ENCODE measurements around the gene TRAK2. TPM values are rescaled to one million over a fixed set of nuclear protein-coding genes. Genes with fewer than 3 reads are reported as not detected.
"Not testable (repeated sequence)": the region's sequence is repeated elsewhere in the genome, so short reads cannot be mapped to it uniquely, and the experiment has no call there.

TRAK2 gene
- total and polyA plus RNA-seq, 2 experiments from 2014 or later, result 9.2 to 26.7 TPM

DNA sequence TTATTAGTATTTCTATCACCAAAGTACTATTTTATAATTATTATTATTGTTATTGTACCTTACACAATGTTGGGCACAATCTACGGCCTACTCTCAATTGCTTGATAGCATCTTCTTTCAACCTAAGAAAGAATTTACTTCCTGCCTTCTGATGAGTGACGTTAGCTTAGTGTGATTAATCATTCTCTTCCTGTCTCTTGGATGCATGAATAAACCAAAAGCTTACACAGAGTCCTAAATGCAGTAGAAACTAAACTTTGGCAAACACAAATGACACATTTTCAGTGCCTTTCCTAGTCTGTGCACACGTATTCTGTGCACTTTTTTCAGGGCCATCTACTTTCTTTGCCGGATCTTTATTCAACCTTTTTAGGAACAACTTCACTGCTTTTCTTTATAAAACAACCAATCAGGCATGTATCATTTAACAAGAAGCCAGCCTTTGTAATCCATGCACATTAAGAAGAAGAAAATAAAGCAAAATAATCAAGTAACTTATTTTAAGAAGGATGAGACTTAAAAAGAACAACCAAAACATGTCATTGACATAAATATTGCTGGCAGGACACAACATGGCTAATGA is 19.1 kb downstream of the TRAK2 start:
- WGBS (ENCODE audit: low lambda C conversion rate, missing lambda C conversion rate), result 70% methylated on average over 4 of the region's 4 CpGs
- no peaks in the 10 kb centered on the region for H4K20me1 ChIP-seq (ENCODE audit: insufficient read depth, poor library complexity, severe bottlenecking)
- no peaks in the 10 kb centered on the region for H3K9me2 ChIP-seq (replicated peaks; ENCODE audit: insufficient read depth)
- no peaks in the 10 kb centered on the region for H3K27me3 ChIP-seq
- H3K4me2 ChIP-seq, result no peak overlapping the region
- TF ChIP-seq EZH2 (IDR thresholded peaks at IDR 0.05; ENCODE audit: borderline replicate concordance), result no peak
- H3K4me1 ChIP-seq (ENCODE audit: insufficient read depth), result peaks cover 15% of the 10 kb centered on the region
- H3K79me2 ChIP-seq, result peaks cover 81% of the 10 kb centered on the region
- no peak for DNase-seq (ENCODE audit: low spot score)
- no peaks in the 10 kb centered on the region for H3K36me3 ChIP-seq (replicated peaks; ENCODE audit: insufficient read depth, low read depth)
- H2AFZ ChIP-seq, result no peak overlapping the region
- peak overlapping the region; percentile 14 for H3K27ac ChIP-seq
- no peaks in the 10 kb centered on the region for H3K9me3 ChIP-seq (ENCODE audit: low read depth)
- H3K4me3 ChIP-seq, result no peak overlapping the region

DNA sequence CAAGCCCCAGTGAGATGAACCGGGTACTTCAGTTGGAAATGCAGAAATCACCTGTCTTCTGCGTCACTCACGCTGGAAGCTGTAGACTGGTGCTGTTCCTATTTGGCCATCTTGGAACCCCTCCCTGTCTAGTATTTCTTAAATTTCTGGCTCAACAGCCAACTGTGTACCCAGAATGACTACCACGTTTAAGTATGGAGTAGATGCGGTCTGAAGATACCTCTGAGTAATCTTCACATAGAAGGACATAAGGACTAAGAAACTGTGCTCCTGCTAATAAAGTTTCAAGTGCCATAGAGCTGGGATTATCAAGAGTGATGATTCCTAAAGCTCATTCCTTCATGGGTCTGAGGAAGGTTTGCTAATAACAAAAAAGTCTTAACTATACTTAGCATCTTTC is 20.4 kb downstream of the TRAK2 start:
- no peak for TF ChIP-seq EZH2 (IDR thresholded peaks at IDR 0.05; ENCODE audit: borderline replicate concordance)
- TF ChIP-seq EZH2phosphoT487 (IDR thresholded peaks at IDR 0.05; ENCODE audit: low read depth, severe bottlenecking, unreplicated experiment), result no peak
- TF ChIP-seq, protein P1, sequence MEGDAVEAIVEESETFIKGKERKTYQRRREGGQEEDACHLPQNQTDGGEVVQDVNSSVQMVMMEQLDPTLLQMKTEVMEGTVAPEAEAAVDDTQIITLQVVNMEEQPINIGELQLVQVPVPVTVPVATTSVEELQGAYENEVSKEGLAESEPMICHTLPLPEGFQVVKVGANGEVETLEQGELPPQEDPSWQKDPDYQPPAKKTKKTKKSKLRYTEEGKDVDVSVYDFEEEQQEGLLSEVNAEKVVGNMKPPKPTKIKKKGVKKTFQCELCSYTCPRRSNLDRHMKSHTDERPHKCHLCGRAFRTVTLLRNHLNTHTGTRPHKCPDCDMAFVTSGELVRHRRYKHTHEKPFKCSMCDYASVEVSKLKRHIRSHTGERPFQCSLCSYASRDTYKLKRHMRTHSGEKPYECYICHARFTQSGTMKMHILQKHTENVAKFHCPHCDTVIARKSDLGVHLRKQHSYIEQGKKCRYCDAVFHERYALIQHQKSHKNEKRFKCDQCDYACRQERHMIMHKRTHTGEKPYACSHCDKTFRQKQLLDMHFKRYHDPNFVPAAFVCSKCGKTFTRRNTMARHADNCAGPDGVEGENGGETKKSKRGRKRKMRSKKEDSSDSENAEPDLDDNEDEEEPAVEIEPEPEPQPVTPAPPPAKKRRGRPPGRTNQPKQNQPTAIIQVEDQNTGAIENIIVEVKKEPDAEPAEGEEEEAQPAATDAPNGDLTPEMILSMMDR (IDR thresholded peaks at IDR 0.05; ENCODE audit: poor library complexity), result no peak
- no peak overlapping the region for H2AFZ ChIP-seq
- H3K9me2 ChIP-seq (replicated peaks; ENCODE audit: insufficient read depth), result no peaks in the 10 kb centered on the region
- peaks cover 15% of the 10 kb centered on the region for H3K4me1 ChIP-seq (ENCODE audit: insufficient read depth)
- no peak overlapping the region for H3K27ac ChIP-seq
- no peak overlapping the region for H3K4me3 ChIP-seq
- H3K36me3 ChIP-seq (replicated peaks; ENCODE audit: insufficient read depth, low read depth), result no peaks in the 10 kb centered on the region
- no peak overlapping the region for H3K4me2 ChIP-seq
- 100% methylated on average over 4 of the region's 5 CpGs for WGBS (ENCODE audit: low lambda C conversion rate, missing lambda C conversion rate)
- H3K27me3 ChIP-seq, result no peaks in the 10 kb centered on the region
- H3K9me3 ChIP-seq (ENCODE audit: low read depth), result no peaks in the 10 kb centered on the region
- H4K20me1 ChIP-seq (ENCODE audit: insufficient read depth, poor library complexity, severe bottlenecking), result no peaks in the 10 kb centered on the region
- DNase-seq (ENCODE audit: low spot score), result no peak
- H3K79me2 ChIP-seq, result peaks cover 79% of the 10 kb centered on the region

DNA sequence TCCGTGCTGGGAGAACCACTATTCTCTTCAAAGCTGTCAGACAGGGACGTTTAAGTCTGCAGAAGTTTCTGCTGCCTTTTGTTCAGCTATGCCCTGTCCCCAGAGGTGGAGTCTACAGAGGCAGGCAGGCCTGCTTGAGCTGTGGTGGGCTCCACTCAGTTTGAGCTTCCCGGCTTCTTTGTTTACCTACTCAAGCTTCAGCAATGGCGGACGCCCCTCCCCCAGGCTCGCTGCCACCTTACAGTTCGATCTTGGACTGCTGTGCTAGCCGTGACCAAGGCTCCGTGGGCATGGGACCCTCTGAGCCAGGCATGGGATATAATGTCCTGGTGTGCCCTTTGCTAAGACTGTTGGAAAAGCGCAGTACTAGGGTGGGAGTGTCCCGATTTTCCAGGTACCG is 20.9 kb downstream of the TRAK2 start:
- not testable (repeated sequence) for H2AFZ ChIP-seq; H3K27ac ChIP-seq; H3K4me3 ChIP-seq; H3K27me3 ChIP-seq; H3K4me2 ChIP-seq; H3K9me2 ChIP-seq (replicated peaks; ENCODE audit: insufficient read depth); H3K9me3 ChIP-seq (ENCODE audit: low read depth); DNase-seq (ENCODE audit: low spot score); H3K36me3 ChIP-seq (replicated peaks; ENCODE audit: insufficient read depth, low read depth); H4K20me1 ChIP-seq (ENCODE audit: insufficient read depth, poor library complexity, severe bottlenecking)
- Histone ChIP-seq H3K4me1 (ENCODE audit: insufficient read depth) (peaks cover 15% of the 10 kb centered on the region), H3K79me2 (peaks cover 79% of the 10 kb centered on the region)
- 97% methylated on average over 12 of the region's 12 CpGs for WGBS (ENCODE audit: low lambda C conversion rate, missing lambda C conversion rate)

DNA sequence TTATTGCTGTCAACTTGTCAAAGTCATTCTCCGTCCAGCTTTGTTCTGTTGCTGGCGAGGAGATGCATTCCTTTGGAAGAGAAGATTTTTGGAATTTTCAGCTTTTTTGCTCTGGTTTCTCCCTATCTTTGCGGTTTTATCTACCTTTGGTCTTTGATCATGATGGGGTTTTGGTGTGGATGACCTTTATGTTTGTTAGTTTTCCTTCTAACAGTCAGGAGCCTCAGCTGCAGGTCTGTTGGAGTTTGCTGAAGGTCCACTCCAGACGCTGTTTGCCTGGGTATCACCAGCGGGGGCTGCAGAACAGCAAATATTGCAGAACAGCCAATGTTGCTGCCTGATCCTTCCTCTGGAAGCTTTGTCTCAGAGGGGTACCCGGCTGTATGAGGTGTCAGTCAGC is 21.4 kb downstream of the TRAK2 start:
- Histone ChIP-seq H3K4me1 (ENCODE audit: insufficient read depth) (peaks cover 15% of the 10 kb centered on the region), H3K79me2 (peaks cover 79% of the 10 kb centered on the region)
- 89% methylated on average over 6 of the region's 6 CpGs for whole genome bisulfite sequencing (ENCODE audit: low lambda C conversion rate, missing lambda C conversion rate)

DNA sequence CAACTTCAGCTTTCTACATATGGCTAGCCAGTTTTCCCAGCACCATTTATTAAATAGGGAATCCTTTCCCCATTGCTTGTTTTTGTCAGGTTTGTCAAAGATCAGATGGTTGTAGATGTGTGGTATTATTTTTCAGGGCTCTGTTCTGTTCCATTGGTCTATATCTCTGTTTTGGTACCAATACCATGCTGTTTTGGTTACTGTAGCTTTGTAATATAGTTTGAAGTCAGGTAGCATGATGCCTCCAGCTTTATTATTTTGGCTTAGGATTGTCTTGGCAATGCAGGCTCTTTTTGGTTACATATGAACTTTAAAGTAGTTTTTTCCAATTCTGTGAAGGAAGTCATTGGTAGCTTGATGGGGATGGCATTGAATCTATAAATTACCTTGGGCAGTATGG is 22.9 kb downstream of the TRAK2 start:
- Histone ChIP-seq H3K79me2 (peaks cover 76% of the 10 kb centered on the region), H3K4me1 (ENCODE audit: insufficient read depth) (peaks cover 11% of the 10 kb centered on the region)
- H3K27me3 ChIP-seq; H4K20me1 ChIP-seq (ENCODE audit: insufficient read depth, poor library complexity, severe bottlenecking); H3K4me3 ChIP-seq; H3K9me2 ChIP-seq (replicated peaks; ENCODE audit: insufficient read depth); H3K4me2 ChIP-seq; H3K9me3 ChIP-seq (ENCODE audit: low read depth); DNase-seq (ENCODE audit: low spot score); H3K36me3 ChIP-seq (replicated peaks; ENCODE audit: insufficient read depth, low read depth); H3K27ac ChIP-seq; H2AFZ ChIP-seq: not testable (repeated sequence)

More for the DNA sequence above, 21.4 kb downstream of the TRAK2 start:
- not testable (repeated sequence) for H3K36me3 ChIP-seq (replicated peaks; ENCODE audit: insufficient read depth, low read depth); H3K9me3 ChIP-seq (ENCODE audit: low read depth); H3K27me3 ChIP-seq; H3K27ac ChIP-seq; H3K4me3 ChIP-seq; H3K9me2 ChIP-seq (replicated peaks; ENCODE audit: insufficient read depth); H2AFZ ChIP-seq; DNase-seq (ENCODE audit: low spot score); H3K4me2 ChIP-seq; H4K20me1 ChIP-seq (ENCODE audit: insufficient read depth, poor library complexity, severe bottlenecking)

All from hepatocyte (in vitro differentiated cells).